CD8-positive, alpha-beta memory T cell (primary cell): Measurements from ENCODE around the gene MEIOSIN. TPM values are rescaled to one million over a fixed set of nuclear protein-coding genes. Genes with fewer than 3 reads are reported as not detected.
"Not testable (repeated sequence)": the region's sequence is repeated elsewhere in the genome, so short reads cannot be mapped to it uniquely, and the experiment has no call there.

Source experiments
- CTCF ChIA-PET: fragments of 350-600 bp; sonication (Branson Sonifier 250); formaldehyde crosslinking; loops from one replicate; lab custom pipeline; 2021; ENCODE audit warnings: antibody characterized with exemption; lab: Charles Lee
- POLR2A ChIA-PET: fragments of 350-600 bp; sonication (Branson Sonifier 250); formaldehyde crosslinking; loops from one replicate; lab custom pipeline; 2021; ENCODE audit warnings: antibody characterized with exemption; lab: Charles Lee
- DNase-seq, 5 donors: peaks; one replicate each; pipeline versions ENCODE4 v3.0.0 to v3.0.0-alpha.2; 2020 to 2022; ENCODE audit warnings: mixed read lengths in 1 of 5
- H3K27ac ChIP-seq: one replicate; pipeline ENCODE4 v1.7.0; 2013; ENCODE audit warnings: low read depth, mild to moderate bottlenecking, low read length, moderate library complexity
- H3K27me3 ChIP-seq: 2 replicates; pipeline ENCODE4 v1.7.0; 2013; ENCODE audit warnings: low read length, mild to moderate bottlenecking; ENCODE audit not compliant: insufficient read depth, poor library complexity, severe bottlenecking
- H3K36me3 ChIP-seq: 2 replicates; pipeline ENCODE4 v1.7.0; 2013; ENCODE audit warnings: mild to moderate bottlenecking, low read length, moderate library complexity; ENCODE audit not compliant: insufficient read depth
- H3K4me1 ChIP-seq: 2 replicates; pipeline ENCODE4 v1.7.0; 2013; ENCODE audit warnings: mild to moderate bottlenecking, low read length, moderate library complexity; ENCODE audit not compliant: insufficient read depth
- H3K4me3 ChIP-seq: 2 replicates; pipeline ENCODE4 v1.7.0; 2013; ENCODE audit warnings: mild to moderate bottlenecking, low read length
- H3K9me3 ChIP-seq: 2 replicates; pipeline ENCODE4 v1.7.0; 2013; ENCODE audit warnings: mild to moderate bottlenecking, low read length
- H3K27ac Mint-ChIP-seq, 8 donors: one replicate each; pipeline ENCODE4 v1.8.0; 2020 to 2021; ENCODE audit warnings: mixed read lengths in 8 of 8, mild to moderate bottlenecking in 6 of 8, inconsistent platforms in 3 of 8, moderate library complexity in 3 of 8
- H3K27me3 Mint-ChIP-seq, 2 donors: one replicate each; pipeline ENCODE4 v1.8.0; 2020 to 2021; ENCODE audit warnings: mixed read lengths in 2 of 2, mild to moderate bottlenecking in 1 of 2, moderate library complexity in 1 of 2
- H3K36me3 Mint-ChIP-seq, 3 donors: one replicate each; pipeline ENCODE4 v1.8.0; 2020 to 2021; ENCODE audit warnings: mixed read lengths in 3 of 3, inconsistent platforms in 1 of 3, mild to moderate bottlenecking in 1 of 3
- H3K4me1 Mint-ChIP-seq, 3 donors: one replicate each; pipeline ENCODE4 v1.8.0; 2020 to 2021; ENCODE audit warnings: mixed read lengths in 3 of 3, inconsistent platforms in 1 of 3, mild to moderate bottlenecking in 1 of 3
- H3K4me3 Mint-ChIP-seq, 7 donors: one replicate each; pipeline ENCODE4 v1.8.0; 2020 to 2021; ENCODE audit warnings: mixed read lengths in 7 of 7, mild to moderate bottlenecking in 6 of 7, moderate library complexity in 4 of 7, inconsistent platforms in 2 of 7
- H3K9me3 Mint-ChIP-seq, 5 donors: one replicate each; pipeline ENCODE4 v1.8.0; 2020 to 2022; ENCODE audit warnings: mixed read lengths in 5 of 5, mild to moderate bottlenecking in 3 of 5, moderate library complexity in 2 of 5, inconsistent platforms in 1 of 5
- polyA plus RNA-seq: library from polyadenylated mRNA; unstranded; fragments of 300-500 nt; fragmentation: Illumina TruSeq; gene quantifications from one replicate; pipeline ENCODE4 v1.2.3, GENCODE V29; 2021
- total RNA-seq, 2 experiments: library from RNA; stranded (reverse); gene quantifications; one replicate each; pipeline ENCODE4 v1.2.3, GENCODE V29; 2021

MEIOSIN gene, protein sequence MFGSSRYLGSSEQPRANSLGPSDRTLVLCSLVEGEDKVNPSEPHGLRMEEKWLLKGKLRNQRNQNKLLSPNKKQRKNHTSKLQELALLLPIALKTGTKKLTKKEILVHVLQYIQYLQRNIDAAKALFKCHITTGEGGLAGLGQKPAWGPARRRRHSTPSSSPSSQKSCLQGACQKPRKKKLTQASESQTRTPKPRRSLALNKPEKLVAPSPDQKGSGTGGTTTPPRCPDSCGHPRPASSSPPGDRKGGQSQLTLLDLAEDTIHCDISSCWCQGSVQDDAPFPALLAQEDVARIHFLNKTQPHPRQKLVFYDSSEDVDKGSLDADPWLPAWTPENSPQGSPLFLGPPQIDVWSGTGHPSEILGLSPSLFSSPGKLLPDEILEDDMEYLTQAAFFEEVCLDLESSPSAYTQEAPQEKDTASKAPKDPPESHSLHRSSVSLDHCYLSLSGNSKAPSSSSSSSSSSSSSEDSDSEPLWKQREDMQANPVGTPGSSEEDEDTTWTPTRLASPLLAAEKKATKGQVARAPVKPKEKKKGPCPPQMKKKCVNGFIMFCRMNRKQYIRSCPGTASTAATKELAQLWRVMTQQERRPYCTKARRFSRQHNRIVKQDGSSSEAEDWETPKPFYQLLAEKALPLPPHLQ
- not detected for total RNA-seq
- not detected for polyA plus RNA-seq

DNA sequence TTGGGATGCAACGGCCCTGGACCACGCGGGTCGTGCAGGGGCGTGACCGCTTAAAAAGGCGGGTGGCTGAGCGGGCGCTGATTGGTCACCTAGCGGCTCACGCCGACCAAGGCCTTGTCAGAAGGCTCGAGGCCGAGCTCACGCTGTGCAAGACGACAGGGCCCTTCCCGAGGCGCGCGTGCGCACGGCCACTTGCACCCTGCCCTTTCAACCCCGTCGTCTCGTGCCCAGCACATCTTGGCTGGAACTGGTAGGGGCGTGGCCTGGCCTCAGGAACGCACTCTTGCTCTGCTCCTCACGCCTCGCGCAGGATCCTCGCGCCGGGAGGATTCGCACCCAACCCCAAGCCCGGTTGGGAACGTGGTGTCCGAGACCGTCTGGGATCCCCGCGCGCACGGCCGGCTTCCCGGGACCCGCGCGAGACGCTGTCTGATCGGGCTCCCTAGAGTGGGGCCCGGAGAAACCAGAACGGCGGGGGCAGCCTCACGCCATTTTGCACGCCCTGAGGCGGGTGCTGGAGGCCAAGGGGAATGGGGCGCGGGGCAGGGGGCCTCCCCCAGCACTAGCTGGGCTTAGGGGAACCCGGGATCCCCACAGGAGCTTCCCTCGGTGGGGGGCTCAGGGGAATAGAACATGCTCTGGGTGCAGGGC, at the start of gene MEIOSIN:
TSS of gene MEIOSIN (plus strand) at position 280 of the 651 bp plus-strand sequence. CDS start 1,938 bp downstream, outside the sequence.
- peaks cover 0 to 5% (median under 1%) of the 10 kb centered on the region in 3 donors for H3K36me3 Mint-ChIP-seq
- H3K4me1 Mint-ChIP-seq = peaks cover 15 to 20% (median 19%) of the 10 kb centered on the region in 3 donors
- ChIA-PET POLR2A (no interaction called here), CTCF (interaction anchor here (1.4 kb wide), 1 partner anchor 8 kb away, joined by 3 read pairs; no protein-coding TSS in a partner anchor)
- H3K27me3 Mint-ChIP-seq = peaks cover 2 to 4% of the 10 kb centered on the region in 2 donors
- no peaks in the 10 kb centered on the region for H3K36me3 ChIP-seq
- no peaks in the 10 kb centered on the region for H3K9me3 Mint-ChIP-seq
- H3K9me3 ChIP-seq = no peaks in the 10 kb centered on the region
- H3K27ac ChIP-seq = no peak within 1 kb of the TSS
- no peak for DNase-seq
- peak within 1 kb of the TSS in 5 of 7 donors; percentile 12 to 72 (median 38) for H3K4me3 Mint-ChIP-seq
- peaks cover 22% of the 10 kb centered on the region for H3K4me1 ChIP-seq
- H3K27me3 ChIP-seq = no peaks in the 10 kb centered on the region
- H3K27ac Mint-ChIP-seq = peak within 1 kb of the TSS in 3 of 8 donors; percentile 21 to 38 (median 28)
- H3K4me3 ChIP-seq = no peak within 1 kb of the TSS

- H3K9me3 Mint-ChIP-seq, H3K27me3 Mint-ChIP-seq, CTCF ChIA-PET, H3K9me3 ChIP-seq, H3K27ac ChIP-seq, H3K27ac Mint-ChIP-seq, DNase-seq, H3K27me3 ChIP-seq, H3K4me3 Mint-ChIP-seq, POLR2A ChIA-PET, H3K4me3 ChIP-seq, H3K4me1 ChIP-seq: not testable (repeated sequence)
- peaks cover 8 to 19% (median 10%) of the 10 kb centered on the region in 3 donors for H3K4me1 Mint-ChIP-seq
- H3K36me3 ChIP-seq = peaks cover 33% of the 10 kb centered on the region
- peaks cover 0 to 57% (median 0%) of the 10 kb centered on the region in 3 donors for H3K36me3 Mint-ChIP-seq
Measured at GRCh38 chr19:45685045-45685444, 48.2 kb upstream of the MEIOSIN start.

- Mint-ChIP-seq H3K9me3 (no peaks in the 10 kb centered on the region), H3K4me1 (peaks cover 11 to 20% (median 18%) of the 10 kb centered on the region in 3 donors), H3K36me3 (peaks cover 0 to 65% (median 0%) of the 10 kb centered on the region in 3 donors), H3K27me3 (no peaks in the 10 kb centered on the region), H3K4me3 (no peak overlapping the region), H3K27ac (no peak overlapping the region)
- Histone ChIP-seq H3K4me3 (no peak overlapping the region), H3K27me3 (no peaks in the 10 kb centered on the region), H3K4me1 (peaks cover 7% of the 10 kb centered on the region), H3K27ac (no peak overlapping the region), H3K9me3 (no peaks in the 10 kb centered on the region), H3K36me3 (peaks cover 33% of the 10 kb centered on the region)
- ChIA-PET POLR2A (no interaction called here), CTCF (interaction anchor here (9.0 kb wide), 1 partner anchor 8 kb away, joined by 107 read pairs; no protein-coding TSS in a partner anchor)
- no peak for DNase-seq
Measured at GRCh38 chr19:45687599-45687998, 45.6 kb upstream of the MEIOSIN start.

DNA sequence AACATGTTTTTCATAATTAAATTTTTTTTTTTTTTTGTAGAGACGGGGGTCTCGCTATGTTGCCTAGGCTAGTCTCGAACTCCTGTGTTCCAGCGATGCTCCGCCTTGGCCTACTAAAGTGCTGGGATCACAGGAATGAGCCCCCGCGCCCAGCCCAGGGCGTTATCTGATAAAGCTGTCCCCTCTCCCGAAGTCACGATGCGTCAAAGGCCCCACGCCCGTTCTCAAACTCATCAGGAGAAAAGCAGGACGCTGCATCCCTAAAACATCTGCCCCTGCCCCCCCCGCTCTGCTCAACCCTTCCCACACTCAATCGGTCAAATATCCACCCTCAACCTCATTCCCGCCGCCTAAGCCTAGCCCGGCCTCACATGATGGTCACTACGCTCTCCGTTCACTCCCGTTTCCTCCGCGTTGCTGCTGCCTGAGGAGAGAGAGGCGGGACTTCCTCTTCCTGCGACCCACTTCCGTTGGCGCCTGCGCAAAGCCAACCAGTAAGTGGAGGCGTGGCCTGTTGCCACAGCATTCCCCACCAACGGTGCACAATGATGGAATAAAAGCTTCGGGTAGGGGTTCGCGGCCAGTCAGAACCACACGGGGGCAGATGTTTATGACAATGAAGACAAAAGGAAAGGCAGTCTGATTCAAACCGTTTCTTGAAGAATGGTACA, 41.6 kb upstream of the MEIOSIN start, which contains the start of gene SNRPD2:
TSS of gene SNRPD2 (minus strand) at position 438 of the 671 bp plus-strand sequence. CDS start at position 373, 65 bp downstream.
- Mint-ChIP-seq H3K27me3 (no peaks in the 10 kb centered on the region), H3K4me1 (peaks cover 16 to 26% (median 18%) of the 10 kb centered on the region in 3 donors), H3K4me3 (peak within 1 kb of the TSS; percentile 91 to 98 (median 93)), H3K9me3 (no peaks in the 10 kb centered on the region), H3K36me3 (peaks cover 0 to 56% (median 2%) of the 10 kb centered on the region in 3 donors), H3K27ac (peak within 1 kb of the TSS; percentile 92 to 100 (median 97))
- Histone ChIP-seq H3K4me3 (peak within 1 kb of the TSS; percentile 72), H3K27ac (peak within 1 kb of the TSS; percentile 92), H3K4me1 (peaks cover 7% of the 10 kb centered on the region), H3K9me3 (no peaks in the 10 kb centered on the region), H3K27me3 (no peaks in the 10 kb centered on the region), H3K36me3 (peaks cover 17% of the 10 kb centered on the region)
- POLR2A ChIA-PET = interaction anchor here (0.6 to 2.5 kb wide), 12 partner anchors 11 to 195 kb away, joined by 3 to 16 read pairs (median 6); partner anchors contain the start of genes EML2, FBXO46 and SIX5
- peak in 4 of 5 donors; percentile 86 to 94 (median 90) for DNase-seq
- CTCF ChIA-PET = interaction anchor here (0.8 to 9.0 kb wide), 15 partner anchors 12 to 252 kb away, joined by 3 to 107 read pairs (median 7); partner anchors contain the start of genes EML2, FBXO46, GIPR and SIX5

GRCh38 chr19:45692187-45693105, 40.8 kb upstream of the MEIOSIN start, which contains the start of gene QPCTL:
Gene QPCTL (plus strand): TSS chr19:45692666. CDS start chr19:45692704, 38 bp downstream.
- Histone ChIP-seq H3K4me3 (peak within 1 kb of the TSS; percentile 72), H3K27ac (peak within 1 kb of the TSS; percentile 92), H3K27me3 (no peaks in the 10 kb centered on the region), H3K36me3 (peaks cover 11% of the 10 kb centered on the region), H3K9me3 (no peaks in the 10 kb centered on the region), H3K4me1 (peaks cover 7% of the 10 kb centered on the region)
- POLR2A ChIA-PET = interaction anchor here (0.6 to 2.5 kb wide), 14 partner anchors 11 to 196 kb away, joined by 3 to 16 read pairs (median 4); partner anchors contain the start of genes EML2, FBXO46 and SIX5
- Mint-ChIP-seq H3K36me3 (peaks cover 1 to 51% (median 3%) of the 10 kb centered on the region in 3 donors), H3K4me1 (peaks cover 16 to 27% (median 19%) of the 10 kb centered on the region in 3 donors), H3K9me3 (no peaks in the 10 kb centered on the region), H3K27me3 (no peaks in the 10 kb centered on the region), H3K4me3 (peak within 1 kb of the TSS; percentile 91 to 98 (median 93)), H3K27ac (peak within 1 kb of the TSS; percentile 92 to 100 (median 97))
- peak; percentile 94 to 98 (median 98) for DNase-seq
- CTCF ChIA-PET = interaction anchor here (0.6 to 9.0 kb wide), 21 partner anchors 13 to 264 kb away, joined by 3 to 107 read pairs (median 3); partner anchors contain the start of genes FBXO46, GIPR and SIX5

DNA sequence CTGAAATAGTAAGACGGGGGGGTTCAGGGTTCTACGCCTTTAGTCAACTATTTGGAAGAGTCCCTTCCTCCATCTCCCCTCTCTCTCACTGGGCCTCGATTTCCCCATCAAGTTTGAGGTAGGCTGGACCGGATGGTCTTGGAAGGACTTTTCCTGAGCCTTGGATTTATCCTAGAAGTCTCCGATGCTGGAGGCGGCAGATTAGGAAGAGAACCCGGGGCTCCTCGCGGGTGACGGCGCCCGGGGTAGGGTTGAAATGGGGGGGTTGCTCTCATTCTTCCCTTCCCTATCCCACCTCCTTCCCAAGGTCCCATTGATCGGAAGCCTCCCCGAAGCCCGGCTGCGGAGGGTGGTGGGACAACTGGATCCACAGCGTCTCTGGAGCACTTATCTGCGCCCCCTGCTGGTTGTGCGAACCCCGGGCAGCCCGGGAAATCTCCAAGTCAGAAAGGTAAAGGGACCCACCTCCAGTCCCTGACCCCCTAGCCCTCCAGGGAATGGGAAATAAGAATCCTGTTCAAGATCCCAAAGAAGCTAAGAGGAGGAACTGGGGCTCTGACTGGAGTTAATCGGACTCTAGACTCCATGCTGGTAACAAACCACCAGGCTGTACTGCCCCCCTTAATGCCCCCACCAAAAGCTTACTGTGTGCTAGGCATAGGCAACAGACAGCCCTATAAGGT, 40.0 kb upstream of the MEIOSIN start:
- H3K27me3 ChIP-seq = no peaks in the 10 kb centered on the region
- peaks cover 3 to 48% (median 6%) of the 10 kb centered on the region in 3 donors for H3K36me3 Mint-ChIP-seq
- H3K36me3 ChIP-seq = peaks cover 3% of the 10 kb centered on the region
- no peaks in the 10 kb centered on the region for H3K27me3 Mint-ChIP-seq
- H3K9me3 Mint-ChIP-seq = no peaks in the 10 kb centered on the region
- DNase-seq = peak; percentile 58 to 80 (median 67)
- peak overlapping the region; percentile 72 for H3K4me3 ChIP-seq
- no peaks in the 10 kb centered on the region for H3K9me3 ChIP-seq
- peaks cover 16 to 29% (median 21%) of the 10 kb centered on the region in 3 donors for H3K4me1 Mint-ChIP-seq
- H3K27ac Mint-ChIP-seq = peak overlapping the region; percentile 92 to 100 (median 97)
- POLR2A ChIA-PET = interaction anchor here (0.5 to 2.0 kb wide), 9 partner anchors 16 to 193 kb away, joined by 3 to 16 read pairs (median 4); partner anchors contain the start of genes EML2 and FBXO46
- CTCF ChIA-PET = interaction anchor here (0.6 to 9.0 kb wide), 20 partner anchors 12 to 265 kb away, joined by 3 to 107 read pairs (median 4); partner anchors contain the start of genes FBXO46, GIPR and SIX5
- H3K4me3 Mint-ChIP-seq = peak overlapping the region; percentile 91 to 98 (median 93)
- peak overlapping the region; percentile 92 for H3K27ac ChIP-seq
- peaks cover 7% of the 10 kb centered on the region for H3K4me1 ChIP-seq
